CD8-positive, alpha-beta memory T cell (primary cell): ENCODE measurements around the gene DPP6. TPM values are rescaled to one million over a fixed set of nuclear protein-coding genes. Genes with fewer than 3 reads are reported as not detected.

Experiments used
- CTCF ChIA-PET: fragments of 350-600 bp; sonication (Branson Sonifier 250); formaldehyde crosslinking; loops from one replicate; lab custom pipeline; 2021; ENCODE audit warnings: antibody characterized with exemption; lab: Charles Lee
- POLR2A ChIA-PET: fragments of 350-600 bp; sonication (Branson Sonifier 250); formaldehyde crosslinking; loops from one replicate; lab custom pipeline; 2021; ENCODE audit warnings: antibody characterized with exemption; lab: Charles Lee
- DNase-seq, 5 donors: peaks; one replicate each; pipeline versions ENCODE4 v3.0.0 to v3.0.0-alpha.2; 2020 to 2022; ENCODE audit warnings: mixed read lengths in 1 of 5
- H3K27ac ChIP-seq: one replicate; pipeline ENCODE4 v1.7.0; 2013; ENCODE audit warnings: low read depth, mild to moderate bottlenecking, low read length, moderate library complexity
- H3K27me3 ChIP-seq: 2 replicates; pipeline ENCODE4 v1.7.0; 2013; ENCODE audit warnings: low read length, mild to moderate bottlenecking; ENCODE audit not compliant: insufficient read depth, poor library complexity, severe bottlenecking
- H3K36me3 ChIP-seq: 2 replicates; pipeline ENCODE4 v1.7.0; 2013; ENCODE audit warnings: mild to moderate bottlenecking, low read length, moderate library complexity; ENCODE audit not compliant: insufficient read depth
- H3K4me1 ChIP-seq: 2 replicates; pipeline ENCODE4 v1.7.0; 2013; ENCODE audit warnings: mild to moderate bottlenecking, low read length, moderate library complexity; ENCODE audit not compliant: insufficient read depth
- H3K4me3 ChIP-seq: 2 replicates; pipeline ENCODE4 v1.7.0; 2013; ENCODE audit warnings: mild to moderate bottlenecking, low read length
- H3K9me3 ChIP-seq: 2 replicates; pipeline ENCODE4 v1.7.0; 2013; ENCODE audit warnings: mild to moderate bottlenecking, low read length
- H3K27ac Mint-ChIP-seq, 8 donors: one replicate each; pipeline ENCODE4 v1.8.0; 2020 to 2021; ENCODE audit warnings: mixed read lengths in 8 of 8, mild to moderate bottlenecking in 6 of 8, inconsistent platforms in 3 of 8, moderate library complexity in 3 of 8
- H3K27me3 Mint-ChIP-seq, 2 donors: one replicate each; pipeline ENCODE4 v1.8.0; 2020 to 2021; ENCODE audit warnings: mixed read lengths in 2 of 2, mild to moderate bottlenecking in 1 of 2, moderate library complexity in 1 of 2
- H3K36me3 Mint-ChIP-seq, 3 donors: one replicate each; pipeline ENCODE4 v1.8.0; 2020 to 2021; ENCODE audit warnings: mixed read lengths in 3 of 3, inconsistent platforms in 1 of 3, mild to moderate bottlenecking in 1 of 3
- H3K4me1 Mint-ChIP-seq, 3 donors: one replicate each; pipeline ENCODE4 v1.8.0; 2020 to 2021; ENCODE audit warnings: mixed read lengths in 3 of 3, inconsistent platforms in 1 of 3, mild to moderate bottlenecking in 1 of 3
- H3K4me3 Mint-ChIP-seq, 7 donors: one replicate each; pipeline ENCODE4 v1.8.0; 2020 to 2021; ENCODE audit warnings: mixed read lengths in 7 of 7, mild to moderate bottlenecking in 6 of 7, moderate library complexity in 4 of 7, inconsistent platforms in 2 of 7
- H3K9me3 Mint-ChIP-seq, 5 donors: one replicate each; pipeline ENCODE4 v1.8.0; 2020 to 2022; ENCODE audit warnings: mixed read lengths in 5 of 5, mild to moderate bottlenecking in 3 of 5, moderate library complexity in 2 of 5, inconsistent platforms in 1 of 5
- polyA plus RNA-seq: library from polyadenylated mRNA; unstranded; fragments of 300-500 nt; fragmentation: Illumina TruSeq; gene quantifications from one replicate; pipeline ENCODE4 v1.2.3, GENCODE V29; 2021
- total RNA-seq, 2 experiments: library from RNA; stranded (reverse); gene quantifications; one replicate each; pipeline ENCODE4 v1.2.3, GENCODE V29; 2021

Gene DPP6
- total and polyA plus RNA-seq, 3 experiments from 2014 or later, result not detected

- CTCF ChIA-PET, result interaction anchor here (1.2 kb wide), 1 partner anchor 15 kb away, joined by 3 read pairs; no protein-coding TSS in a partner anchor
- Mint-ChIP-seq H3K36me3 (peaks cover 0 to 5% (median 0%) of the 10 kb centered on the region in 3 donors), H3K27ac (no peak overlapping the region), H3K4me3 (no peak overlapping the region), H3K4me1 (no peaks in the 10 kb centered on the region), H3K27me3 (peaks cover 0 to 4% of the 10 kb centered on the region in 2 donors), H3K9me3 (peaks cover 0 to 9% (median 5%) of the 10 kb centered on the region in 5 donors)
- no peak overlapping the region for H3K27ac ChIP-seq
- no peak for DNase-seq
- H3K9me3 ChIP-seq, result no peaks in the 10 kb centered on the region
- no peak overlapping the region for H3K4me3 ChIP-seq
- POLR2A ChIA-PET, result no interaction called here
- no peaks in the 10 kb centered on the region for H3K27me3 ChIP-seq
- H3K4me1 ChIP-seq, result no peaks in the 10 kb centered on the region
- no peaks in the 10 kb centered on the region for H3K36me3 ChIP-seq
Observed at GRCh38 chr7:154587792-154588191, 535.6 kb downstream of the DPP6 start.

DNA sequence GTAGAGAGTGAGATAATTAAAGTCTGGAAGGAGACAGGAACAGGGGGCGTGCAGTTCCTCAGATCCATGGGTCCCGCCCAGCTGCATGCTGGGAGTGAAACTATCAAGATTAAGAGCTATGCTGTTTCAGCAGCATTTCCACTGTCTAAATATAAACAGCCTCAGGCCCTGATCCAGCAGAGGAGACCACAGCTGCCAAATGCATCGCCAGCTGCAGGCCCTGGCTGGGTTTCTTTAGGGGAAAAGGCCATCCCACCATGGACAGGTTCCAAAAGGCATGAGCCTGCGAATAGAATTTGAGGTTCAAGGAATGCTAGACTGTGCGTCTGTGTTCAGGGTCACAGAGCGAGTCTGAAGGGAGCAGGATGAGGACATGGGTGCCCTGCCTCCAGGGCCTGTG is 539.3 kb downstream of the DPP6 start:
- Histone ChIP-seq H3K27me3 (no peaks in the 10 kb centered on the region), H3K4me1 (no peaks in the 10 kb centered on the region), H3K36me3 (no peaks in the 10 kb centered on the region), H3K27ac (no peak overlapping the region), H3K4me3 (no peak overlapping the region), H3K9me3 (no peaks in the 10 kb centered on the region)
- Mint-ChIP-seq H3K27me3 (peaks cover 0 to 4% of the 10 kb centered on the region in 2 donors), H3K9me3 (peaks cover 0 to 9% (median 5%) of the 10 kb centered on the region in 5 donors), H3K4me3 (no peak overlapping the region), H3K36me3 (peaks cover 0 to 5% (median 0%) of the 10 kb centered on the region in 3 donors), H3K4me1 (no peaks in the 10 kb centered on the region), H3K27ac (no peak overlapping the region)
- POLR2A ChIA-PET, result no interaction called here
- no peak for DNase-seq
- CTCF ChIA-PET, result no interaction called here

GRCh38 chr7:154592388-154592787 is 540.2 kb downstream of the DPP6 start:
- Histone ChIP-seq H3K9me3 (no peaks in the 10 kb centered on the region), H3K4me3 (no peak overlapping the region), H3K27ac (no peak overlapping the region), H3K27me3 (no peaks in the 10 kb centered on the region), H3K4me1 (no peaks in the 10 kb centered on the region), H3K36me3 (no peaks in the 10 kb centered on the region)
- Mint-ChIP-seq H3K4me1 (no peaks in the 10 kb centered on the region), H3K4me3 (no peak overlapping the region), H3K27ac (no peak overlapping the region), H3K27me3 (peaks cover 0 to 4% of the 10 kb centered on the region in 2 donors), H3K9me3 (peaks cover 0 to 9% (median 5%) of the 10 kb centered on the region in 5 donors), H3K36me3 (peaks cover 0 to 5% (median 0%) of the 10 kb centered on the region in 3 donors)
- DNase-seq, result no peak
- ChIA-PET POLR2A (no interaction called here), CTCF (no interaction called here)

- no peaks in the 10 kb centered on the region for H3K4me1 ChIP-seq
Observed at GRCh38 chr7:154598396-154598795, 546.2 kb downstream of the DPP6 start.

GRCh38 chr7:154598864-154599263 is 546.7 kb downstream of the DPP6 start:
- no peaks in the 10 kb centered on the region for H3K27me3 ChIP-seq
- H3K4me1 Mint-ChIP-seq, result no peaks in the 10 kb centered on the region
- H3K4me3 ChIP-seq, result no peak overlapping the region
- POLR2A ChIA-PET, result no interaction called here
- no peaks in the 10 kb centered on the region for H3K36me3 ChIP-seq
- CTCF ChIA-PET, result no interaction called here
- no peak overlapping the region for H3K27ac Mint-ChIP-seq
- H3K4me1 ChIP-seq, result no peaks in the 10 kb centered on the region
- H3K36me3 Mint-ChIP-seq, result no peaks in the 10 kb centered on the region
- no peak overlapping the region for H3K4me3 Mint-ChIP-seq
- H3K9me3 ChIP-seq, result no peaks in the 10 kb centered on the region
- DNase-seq, result no peak
- H3K27ac ChIP-seq, result no peak overlapping the region
- H3K9me3 Mint-ChIP-seq, result peaks cover 0 to 11% (median 4%) of the 10 kb centered on the region in 5 donors
- no peaks in the 10 kb centered on the region for H3K27me3 Mint-ChIP-seq

More at GRCh38 chr7:154598396-154598795, 546.2 kb downstream of the DPP6 start:
- Mint-ChIP-seq H3K4me3 (no peak overlapping the region), H3K4me1 (no peaks in the 10 kb centered on the region), H3K27me3 (peaks cover 0 to 2% of the 10 kb centered on the region in 2 donors), H3K9me3 (peaks cover 0 to 11% (median 4%) of the 10 kb centered on the region in 5 donors), H3K27ac (no peak overlapping the region), H3K36me3 (no peaks in the 10 kb centered on the region)
- ChIA-PET POLR2A (no interaction called here), CTCF (no interaction called here)
- Histone ChIP-seq H3K27me3 (no peaks in the 10 kb centered on the region), H3K27ac (no peak overlapping the region), H3K4me3 (no peak overlapping the region), H3K36me3 (no peaks in the 10 kb centered on the region), H3K9me3 (no peaks in the 10 kb centered on the region)
- no peak for DNase-seq

DNA sequence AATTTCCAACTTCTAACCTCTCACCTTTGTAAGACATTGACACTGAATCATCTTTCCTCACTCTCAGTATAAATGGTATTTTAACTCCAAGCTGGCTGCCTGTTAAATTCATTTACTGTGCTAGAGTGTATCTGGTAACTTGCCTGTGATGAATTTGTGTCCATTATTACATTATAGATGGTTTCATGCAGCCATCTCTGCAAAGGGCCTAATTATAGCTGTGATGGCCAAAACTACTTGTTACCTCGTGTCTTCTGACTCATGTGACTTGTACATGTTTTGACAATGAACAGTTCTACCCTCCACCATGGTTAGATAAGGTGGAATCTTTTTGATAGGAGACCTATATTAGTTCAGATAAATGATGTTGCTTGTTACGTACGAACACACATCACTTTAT is 558.7 kb downstream of the DPP6 start:
- Mint-ChIP-seq H3K36me3 (no peaks in the 10 kb centered on the region), H3K27ac (no peak overlapping the region), H3K4me3 (no peak overlapping the region), H3K9me3 (peaks cover 0 to 4% (median 0%) of the 10 kb centered on the region in 5 donors), H3K27me3 (no peaks in the 10 kb centered on the region), H3K4me1 (no peaks in the 10 kb centered on the region)
- Histone ChIP-seq H3K9me3 (no peaks in the 10 kb centered on the region), H3K27ac (no peak overlapping the region), H3K27me3 (no peaks in the 10 kb centered on the region), H3K36me3 (no peaks in the 10 kb centered on the region), H3K4me3 (no peak overlapping the region), H3K4me1 (no peaks in the 10 kb centered on the region)
- DNase-seq, result no peak
- ChIA-PET CTCF (no interaction called here), POLR2A (no interaction called here)

- H3K4me3 ChIP-seq, result no peak overlapping the region
- Mint-ChIP-seq H3K4me3 (no peak overlapping the region), H3K27me3 (no peaks in the 10 kb centered on the region), H3K4me1 (no peaks in the 10 kb centered on the region), H3K27ac (no peak overlapping the region), H3K36me3 (no peaks in the 10 kb centered on the region), H3K9me3 (peaks cover 0 to 8% (median 0%) of the 10 kb centered on the region in 5 donors)
- no peak for DNase-seq
- no peaks in the 10 kb centered on the region for H3K27me3 ChIP-seq
- POLR2A ChIA-PET, result no interaction called here
- no peak overlapping the region for H3K27ac ChIP-seq
- H3K4me1 ChIP-seq, result no peaks in the 10 kb centered on the region
- CTCF ChIA-PET, result no interaction called here
- H3K36me3 ChIP-seq, result no peaks in the 10 kb centered on the region
- H3K9me3 ChIP-seq, result no peaks in the 10 kb centered on the region
Observed at GRCh38 chr7:154613811-154614210, 561.6 kb downstream of the DPP6 start.

GRCh38 chr7:154620141-154620755 is 568.0 kb downstream of the DPP6 start:
- CTCF ChIA-PET, result no interaction called here
- Mint-ChIP-seq H3K4me1 (no peaks in the 10 kb centered on the region), H3K36me3 (no peaks in the 10 kb centered on the region), H3K27ac (no peak overlapping the region), H3K4me3 (no peak overlapping the region), H3K27me3 (no peaks in the 10 kb centered on the region), H3K9me3 (peaks cover 0 to 10% (median 2%) of the 10 kb centered on the region in 5 donors)
- POLR2A ChIA-PET, result no interaction called here
- Histone ChIP-seq H3K27ac (no peak overlapping the region), H3K36me3 (no peaks in the 10 kb centered on the region), H3K9me3 (no peaks in the 10 kb centered on the region), H3K4me3 (no peak overlapping the region), H3K4me1 (no peaks in the 10 kb centered on the region), H3K27me3 (no peaks in the 10 kb centered on the region)
- no peak for DNase-seq
